Progenitor cell of endocrine pancreas (in vitro differentiated cells): ENCODE data around the gene ZFPM1. TPM values are rescaled to one million over a fixed set of nuclear protein-coding genes. Genes with fewer than 3 reads are reported as not detected.

Experiments used
- DNase-seq: peaks from one replicate; pipeline ENCODE4 v3.0.0; 2021; ENCODE audit warnings: low spot score; ENCODE audit not compliant: unreplicated experiment
- H3K27ac Mint-ChIP-seq: 2 replicates; pipeline ENCODE4 v1.8.0; 2021; ENCODE audit warnings: mild to moderate bottlenecking, moderate library complexity, mixed read lengths
- H3K27me3 Mint-ChIP-seq: 2 replicates; pipeline ENCODE4 v1.8.0; 2021; ENCODE audit warnings: mixed read lengths
- H3K36me3 Mint-ChIP-seq: 2 replicates; pipeline ENCODE4 v1.8.0; 2022; ENCODE audit warnings: mixed read lengths; ENCODE audit not compliant: insufficient read depth
- H3K4me1 Mint-ChIP-seq: 2 replicates; pipeline ENCODE4 v1.8.0; 2021; ENCODE audit warnings: low read depth, mixed read lengths
- H3K4me3 Mint-ChIP-seq: 2 replicates; pipeline ENCODE4 v1.8.0; 2021; ENCODE audit warnings: low read depth, mild to moderate bottlenecking, moderate library complexity, mixed read lengths
- H3K9me3 Mint-ChIP-seq: 2 replicates; pipeline ENCODE4 v1.8.0; 2021; ENCODE audit warnings: low read depth, mixed read lengths
- total RNA-seq: library from RNA; stranded (reverse); gene quantifications from 2 replicates; pipeline ENCODE4 v1.2.1, GENCODE V29; 2021
- TF ChIP-seq, protein P1 (sequence below): fragments of 200-600 bp; sonication (generic); IDR thresholded peaks from one replicate; pipeline ENCODE4 v1.5.0; 2021; ENCODE audit warnings: antibody characterized with exemption, mild to moderate bottlenecking; ENCODE audit not compliant: unreplicated experiment

Gene ZFPM1
- total RNA-seq, 1 donor from 2014 or later, result 90.6 TPM

DNA sequence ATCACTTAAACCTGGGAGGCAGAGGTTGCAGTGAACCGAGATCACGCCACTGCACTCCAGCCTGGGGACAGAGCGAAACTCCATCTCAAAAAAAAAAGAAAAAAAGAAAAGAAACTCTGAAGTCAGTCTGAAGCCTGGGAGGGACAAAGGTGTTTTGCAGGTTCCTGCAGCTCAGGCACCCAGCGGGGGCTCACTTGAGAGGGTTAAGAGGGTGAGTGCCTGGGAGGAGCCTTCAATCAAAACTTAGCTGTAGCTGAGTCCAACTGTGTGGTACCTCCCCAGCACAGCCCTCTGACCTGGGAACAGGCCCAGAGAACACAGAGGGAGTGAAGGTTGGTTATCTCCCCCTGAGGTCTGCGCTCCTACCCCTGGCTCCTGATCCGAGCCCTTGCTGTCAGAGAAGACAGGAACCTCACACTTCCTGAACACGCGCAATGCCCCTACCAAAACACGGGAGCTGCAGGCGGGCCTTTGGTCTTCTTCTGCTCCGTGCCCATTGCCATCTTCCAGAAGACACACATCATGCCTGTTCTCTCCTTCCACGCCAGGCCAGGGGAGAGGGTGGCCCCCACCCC is 96.7 kb downstream of the ZFPM1 start:
- Mint-ChIP-seq H3K27me3 (peaks cover 59% of the 10 kb centered on the region), H3K36me3 (no peaks in the 10 kb centered on the region), H3K4me1 (peaks cover 4% of the 10 kb centered on the region), H3K4me3 (no peak overlapping the region), H3K27ac (no peak overlapping the region), H3K9me3 (no peaks in the 10 kb centered on the region)
- DNase-seq, result no peak
- TF ChIP-seq, protein P1, sequence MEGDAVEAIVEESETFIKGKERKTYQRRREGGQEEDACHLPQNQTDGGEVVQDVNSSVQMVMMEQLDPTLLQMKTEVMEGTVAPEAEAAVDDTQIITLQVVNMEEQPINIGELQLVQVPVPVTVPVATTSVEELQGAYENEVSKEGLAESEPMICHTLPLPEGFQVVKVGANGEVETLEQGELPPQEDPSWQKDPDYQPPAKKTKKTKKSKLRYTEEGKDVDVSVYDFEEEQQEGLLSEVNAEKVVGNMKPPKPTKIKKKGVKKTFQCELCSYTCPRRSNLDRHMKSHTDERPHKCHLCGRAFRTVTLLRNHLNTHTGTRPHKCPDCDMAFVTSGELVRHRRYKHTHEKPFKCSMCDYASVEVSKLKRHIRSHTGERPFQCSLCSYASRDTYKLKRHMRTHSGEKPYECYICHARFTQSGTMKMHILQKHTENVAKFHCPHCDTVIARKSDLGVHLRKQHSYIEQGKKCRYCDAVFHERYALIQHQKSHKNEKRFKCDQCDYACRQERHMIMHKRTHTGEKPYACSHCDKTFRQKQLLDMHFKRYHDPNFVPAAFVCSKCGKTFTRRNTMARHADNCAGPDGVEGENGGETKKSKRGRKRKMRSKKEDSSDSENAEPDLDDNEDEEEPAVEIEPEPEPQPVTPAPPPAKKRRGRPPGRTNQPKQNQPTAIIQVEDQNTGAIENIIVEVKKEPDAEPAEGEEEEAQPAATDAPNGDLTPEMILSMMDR, result no peak

DNA sequence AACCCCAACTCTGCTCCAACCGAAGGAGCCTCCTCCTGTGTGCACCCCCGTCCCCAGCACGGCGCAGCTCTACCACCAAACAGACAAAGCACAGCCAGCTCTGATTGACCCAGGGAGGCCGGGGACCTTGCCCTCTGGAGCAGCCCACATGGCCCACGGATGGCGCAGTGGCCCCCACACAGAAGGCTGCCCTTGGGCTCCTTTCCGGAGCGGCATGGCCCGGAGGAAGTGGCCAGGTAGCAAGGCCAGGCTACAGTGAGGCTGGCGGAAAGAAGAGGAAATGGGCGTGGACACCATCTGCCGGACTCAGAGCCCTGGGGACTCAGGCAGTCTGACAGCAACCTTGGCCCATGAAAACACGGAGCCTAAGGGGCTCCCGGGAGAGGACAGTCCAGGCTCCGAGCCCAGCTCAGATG is 97.2 kb downstream of the ZFPM1 start:
- H3K36me3 Mint-ChIP-seq, result no peaks in the 10 kb centered on the region
- H3K4me3 Mint-ChIP-seq, result no peak overlapping the region
- peaks cover 4% of the 10 kb centered on the region for H3K4me1 Mint-ChIP-seq
- H3K27ac Mint-ChIP-seq, result no peak overlapping the region
- peaks cover 59% of the 10 kb centered on the region for H3K27me3 Mint-ChIP-seq
- TF ChIP-seq, protein P1, result no peak
- DNase-seq, result no peak
- no peaks in the 10 kb centered on the region for H3K9me3 Mint-ChIP-seq

DNA sequence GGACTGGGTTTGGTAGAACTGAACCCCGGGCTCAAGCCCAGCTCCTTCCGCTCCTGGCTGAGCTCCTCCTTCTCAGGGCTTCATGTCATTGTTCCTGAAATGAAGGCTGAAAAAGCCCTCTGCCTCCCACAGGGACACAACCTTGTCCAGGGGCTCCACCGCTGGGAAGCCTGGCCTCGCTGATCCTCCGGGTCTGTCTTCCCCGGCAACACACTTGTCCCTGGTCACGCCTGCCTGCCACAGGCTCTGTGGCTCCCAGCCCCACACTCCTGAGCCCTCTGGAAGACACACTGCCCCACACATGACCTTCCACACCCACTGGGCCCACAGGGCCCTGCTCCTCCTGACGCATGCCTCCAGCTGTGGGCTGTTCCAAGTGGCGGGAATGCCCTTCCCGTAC is 99.1 kb downstream of the ZFPM1 start:
- Mint-ChIP-seq H3K27me3 (peaks cover 55% of the 10 kb centered on the region), H3K4me3 (no peak overlapping the region)
- no peak for DNase-seq

DNA sequence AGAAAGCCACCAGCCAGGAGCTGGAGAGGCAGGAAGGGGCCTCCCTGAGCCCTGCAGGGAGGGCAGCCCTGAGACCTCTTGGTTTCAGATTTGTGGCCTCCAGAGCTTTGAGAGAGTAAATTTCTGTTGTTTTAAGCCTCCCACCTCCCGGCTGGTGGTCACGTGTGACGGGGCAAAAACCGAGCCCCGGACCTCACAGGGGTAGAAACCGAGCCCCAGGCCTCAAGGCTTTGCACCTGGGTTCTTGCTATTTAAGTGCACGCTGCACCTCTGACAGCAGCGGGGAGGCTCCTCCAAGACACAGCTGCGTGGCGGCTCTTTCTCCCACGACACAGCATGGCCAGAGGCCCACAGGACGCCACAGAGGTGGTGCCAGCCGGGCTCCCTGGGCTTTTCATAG is 99.7 kb downstream of the ZFPM1 start:
- Mint-ChIP-seq H3K27ac (no peak overlapping the region), H3K4me1 (peaks cover 4% of the 10 kb centered on the region), H3K27me3 (peaks cover 59% of the 10 kb centered on the region), H3K36me3 (no peaks in the 10 kb centered on the region), H3K4me3 (no peak overlapping the region), H3K9me3 (no peaks in the 10 kb centered on the region)
- no peak for DNase-seq
- TF ChIP-seq, protein P1, result no peak

More for the DNA sequence above, 99.1 kb downstream of the ZFPM1 start:
- H3K4me1 Mint-ChIP-seq, result peaks cover 4% of the 10 kb centered on the region
- TF ChIP-seq, protein P1, result no peak
- no peaks in the 10 kb centered on the region for H3K9me3 Mint-ChIP-seq
- H3K27ac Mint-ChIP-seq, result no peak overlapping the region
- H3K36me3 Mint-ChIP-seq, result no peaks in the 10 kb centered on the region

DNA sequence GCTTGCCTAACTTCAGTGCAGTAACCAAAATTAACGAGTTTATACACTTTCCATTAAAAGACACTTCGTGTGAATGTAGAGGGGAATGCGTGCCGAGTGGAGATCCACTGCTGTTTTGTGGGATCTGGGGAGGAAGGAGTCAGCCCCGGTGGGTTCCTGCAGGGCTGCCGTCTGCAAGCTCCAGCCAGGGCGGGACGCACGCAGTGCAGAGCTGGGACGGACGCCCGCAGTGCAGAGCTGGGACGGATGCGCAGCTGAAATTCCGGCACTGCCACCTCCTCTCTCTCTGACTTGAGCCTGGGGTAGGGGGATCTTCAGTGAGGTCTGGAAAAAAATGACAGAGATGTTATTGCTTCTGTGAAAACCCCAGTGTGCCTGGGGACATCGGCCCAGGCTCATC is 100.7 kb downstream of the ZFPM1 start:
- H3K27ac Mint-ChIP-seq, result no peak overlapping the region
- H3K36me3 Mint-ChIP-seq, result no peaks in the 10 kb centered on the region
- H3K4me1 Mint-ChIP-seq, result peaks cover 4% of the 10 kb centered on the region
- no peaks in the 10 kb centered on the region for H3K9me3 Mint-ChIP-seq
- H3K27me3 Mint-ChIP-seq, result peaks cover 57% of the 10 kb centered on the region
- no peak for DNase-seq
- TF ChIP-seq, protein P1, result no peak
- no peak overlapping the region for H3K4me3 Mint-ChIP-seq
